ENCODE results near the gene LAMB1.

GRCh38 chr7:107962817-107963216 lies 40.1 kb downstream of the LAMB1 start:
- TF ChIP-seq CTCF (conservative IDR thresholded peaks at IDR 0.05; ENCODE audit: low read length) (no peak), EZH2phosphoT487 (IDR thresholded peaks at IDR 0.05; ENCODE audit: borderline replicate concordance, low read depth, low read length) (no peak)
